Measurements from ENCODE around the gene STPG3.

- TF ChIP-seq CTCF (IDR thresholded peaks at IDR 0.05 in 8 of 11, conservative IDR thresholded peaks at IDR 0.05 in 3 of 11), result peak in 1 of 11 experiments; percentile 0
- TF ChIP-seq POLR2A (IDR thresholded peaks at IDR 0.05), result no peak
Observed at GRCh38 chr9:137255448-137256114, 4.5 kb downstream of the STPG3 start.

Data from spleen (tissue), 7 donors.